HG02759 (cell line): ENCODE measurements around the gene TRIM7.
"Not testable (repeated sequence)": the region's sequence is repeated elsewhere in the genome, so short reads cannot be mapped to it uniquely, and the experiment has no call there.

Source experiments
- ATAC-seq: cut with Tn5 transposase; IDR thresholded peaks from one replicate; pipeline ENCODE4 v1.9.1; 2021; ENCODE audit warnings: mild to moderate bottlenecking, moderate library complexity; ENCODE audit not compliant: unreplicated experiment

The TRIM7 gene

GRCh38 chr5:181194489-181195248 lies 10.3 kb downstream of the TRIM7 start:
- no peak for ATAC-seq

DNA sequence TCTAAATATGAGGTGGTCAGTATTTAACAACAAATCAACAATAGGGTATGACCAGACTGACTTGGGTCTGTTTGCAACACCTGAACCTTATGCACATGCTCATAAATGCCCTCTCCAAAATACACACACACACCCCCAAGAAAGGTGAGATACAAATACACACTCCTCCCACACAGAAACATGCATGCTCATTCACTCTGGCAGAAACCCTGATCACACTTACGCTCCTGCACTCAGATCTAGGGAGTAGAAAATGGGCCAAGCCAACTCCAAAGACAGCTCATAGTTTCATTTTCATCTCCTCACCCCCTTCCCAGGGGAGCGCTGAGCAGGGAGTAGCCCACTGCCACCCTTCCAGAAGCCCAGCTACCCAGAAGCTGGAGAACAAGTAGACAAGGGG lies 11.3 kb downstream of the TRIM7 start:
- no peak for ATAC-seq

GRCh38 chr5:181192337-181193046 lies 12.5 kb downstream of the TRIM7 start:
- no peak for ATAC-seq

DNA sequence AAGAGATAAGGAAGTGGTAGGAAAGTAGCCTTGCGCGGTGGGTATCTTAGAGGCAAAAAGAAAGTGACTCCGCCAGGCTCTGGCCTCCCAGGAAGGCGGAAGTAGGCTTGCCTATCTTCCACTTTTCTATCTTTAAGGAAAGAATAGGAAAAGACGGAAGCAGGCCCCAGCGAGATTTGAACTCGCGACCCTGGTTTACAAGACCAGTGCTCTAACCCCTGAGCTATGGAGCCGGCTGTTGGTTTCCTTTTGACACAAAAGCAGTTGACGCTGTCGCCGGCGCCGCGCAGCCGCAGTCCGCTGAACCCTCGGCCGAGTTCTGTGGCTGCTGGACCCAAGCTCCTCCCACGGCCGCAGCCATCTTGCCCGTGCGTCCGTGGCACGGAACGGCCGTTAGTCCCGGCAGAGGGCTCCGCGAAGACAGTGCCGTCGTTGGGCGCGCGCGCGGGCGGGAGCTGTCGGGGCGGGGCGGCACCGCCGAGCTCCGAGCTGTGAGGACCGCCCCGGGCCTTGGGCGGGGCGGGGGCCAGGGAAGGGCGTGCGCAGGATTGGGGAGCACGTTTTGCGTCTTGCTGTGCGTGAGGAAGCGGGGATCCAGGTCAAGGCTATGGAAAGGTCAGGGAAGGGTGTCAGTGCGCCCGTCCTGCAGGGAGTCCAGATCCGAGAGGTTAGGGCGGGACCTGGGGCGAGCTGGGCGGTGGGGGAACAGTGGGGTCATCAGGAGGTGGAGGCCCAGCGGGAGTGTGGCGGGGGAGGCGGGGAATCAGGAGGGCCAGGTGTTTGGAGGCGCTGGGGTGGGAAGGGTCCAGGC lies 13.3 kb downstream of the TRIM7 start:
- ATAC-seq: peak; percentile 72

DNA sequence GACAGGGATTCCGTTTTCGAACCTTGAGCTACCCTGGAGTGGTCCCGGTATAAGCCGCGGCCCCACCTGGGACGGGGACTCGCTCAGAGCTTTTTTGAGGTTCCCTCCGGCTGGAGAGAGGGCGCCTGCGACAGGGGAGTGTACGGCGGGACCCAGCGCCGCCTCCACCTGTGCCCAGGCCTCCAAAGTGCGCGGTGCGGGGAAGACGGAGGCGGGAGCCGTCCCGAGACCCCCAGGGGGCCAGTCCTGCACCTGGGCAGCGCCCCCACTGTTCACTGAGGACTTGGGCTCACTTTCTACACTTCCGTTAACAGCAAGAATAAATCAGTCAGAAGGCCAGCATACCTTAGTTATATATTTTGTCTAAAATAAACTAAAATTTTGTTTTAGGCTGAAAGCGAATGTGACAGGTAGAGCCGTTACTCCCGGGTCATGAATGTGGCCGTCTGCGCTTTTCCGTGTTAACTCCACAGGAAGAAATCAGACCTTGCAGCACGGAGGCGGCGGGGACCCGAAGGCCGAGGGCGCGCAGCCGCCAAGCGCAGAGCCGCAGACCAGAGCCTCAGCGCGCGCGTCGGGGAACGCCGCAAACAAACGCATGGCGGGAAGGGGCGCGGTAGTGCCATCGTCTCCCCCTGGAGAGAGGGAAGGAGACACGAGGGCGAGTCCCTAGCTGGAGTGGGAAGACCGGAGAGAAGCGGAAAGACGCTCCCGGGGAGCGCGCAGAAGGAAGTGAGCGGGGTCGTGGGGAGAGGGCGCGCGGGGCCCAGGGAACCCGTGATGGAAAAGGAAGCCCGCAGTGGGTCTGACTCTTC lies 14.1 kb downstream of the TRIM7 start:
- peak; percentile 7 for ATAC-seq

DNA sequence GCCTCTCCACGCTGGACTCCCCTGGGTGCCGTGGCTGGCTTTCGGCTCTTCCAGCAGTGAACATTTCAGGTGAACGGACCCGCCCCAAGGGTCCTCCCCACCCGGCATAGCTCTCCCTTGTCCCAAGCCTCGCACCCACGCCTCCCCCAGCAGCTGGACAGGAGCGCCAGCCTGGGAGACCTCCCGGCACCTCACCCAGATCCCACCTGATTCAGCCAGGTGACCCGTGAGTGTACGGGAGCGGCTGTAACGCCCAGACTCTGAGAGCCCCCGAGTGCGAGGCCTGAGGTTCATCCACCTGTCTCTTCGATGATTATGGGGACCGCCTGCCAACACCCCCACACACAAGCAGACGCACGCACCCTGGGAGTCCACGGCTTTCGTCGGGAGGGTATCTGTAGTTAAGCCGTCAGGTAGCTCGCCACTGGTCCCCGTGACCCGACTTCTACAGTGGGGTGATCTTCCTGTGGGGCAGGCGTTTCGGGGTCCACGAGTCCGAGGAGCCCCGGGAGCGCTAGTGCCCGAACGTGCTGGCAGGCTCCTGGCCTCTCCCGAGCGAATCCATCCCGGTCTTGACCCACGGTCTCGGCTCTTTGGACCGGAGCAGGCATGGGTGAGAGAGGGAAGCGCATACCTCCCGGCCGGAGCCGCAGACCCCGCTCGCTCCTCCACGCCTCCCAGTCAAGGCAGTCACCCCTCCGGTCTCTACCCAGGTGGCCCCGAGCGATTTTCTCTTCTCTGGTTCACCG lies 14.9 kb downstream of the TRIM7 start:
- no peak for ATAC-seq

DNA sequence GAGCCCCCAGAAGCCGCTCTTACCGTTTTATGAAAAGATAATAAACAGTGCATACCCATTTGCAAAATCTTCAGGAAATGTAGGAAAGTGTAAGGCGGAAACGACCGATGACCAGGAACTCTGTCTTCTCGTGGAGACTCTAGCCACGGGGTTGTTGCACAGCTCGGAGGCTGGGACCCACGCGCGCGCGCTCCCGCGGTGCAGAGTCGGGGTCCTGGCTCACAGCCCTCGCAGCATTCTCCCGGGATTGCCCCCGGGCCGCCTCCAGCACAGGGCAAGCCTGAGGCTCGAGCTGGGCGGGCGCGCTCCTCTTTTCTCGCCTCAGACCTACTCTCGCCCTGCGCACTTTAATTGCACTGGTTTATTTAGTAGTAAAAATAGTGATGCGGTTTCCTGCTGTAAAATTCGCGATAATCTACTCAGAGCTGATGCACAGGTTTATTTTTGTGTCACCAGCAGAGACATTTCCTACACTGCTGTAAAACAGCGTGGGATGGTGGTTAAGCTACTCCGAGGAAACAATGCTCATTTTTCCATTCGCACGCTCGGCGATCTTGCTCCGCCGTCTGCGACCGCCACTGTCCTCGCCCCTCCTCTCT lies 15.5 kb downstream of the TRIM7 start:
- ATAC-seq: no peak

GRCh38 chr5:181188700-181189362 lies 16.2 kb downstream of the TRIM7 start:
- no peak for ATAC-seq

DNA sequence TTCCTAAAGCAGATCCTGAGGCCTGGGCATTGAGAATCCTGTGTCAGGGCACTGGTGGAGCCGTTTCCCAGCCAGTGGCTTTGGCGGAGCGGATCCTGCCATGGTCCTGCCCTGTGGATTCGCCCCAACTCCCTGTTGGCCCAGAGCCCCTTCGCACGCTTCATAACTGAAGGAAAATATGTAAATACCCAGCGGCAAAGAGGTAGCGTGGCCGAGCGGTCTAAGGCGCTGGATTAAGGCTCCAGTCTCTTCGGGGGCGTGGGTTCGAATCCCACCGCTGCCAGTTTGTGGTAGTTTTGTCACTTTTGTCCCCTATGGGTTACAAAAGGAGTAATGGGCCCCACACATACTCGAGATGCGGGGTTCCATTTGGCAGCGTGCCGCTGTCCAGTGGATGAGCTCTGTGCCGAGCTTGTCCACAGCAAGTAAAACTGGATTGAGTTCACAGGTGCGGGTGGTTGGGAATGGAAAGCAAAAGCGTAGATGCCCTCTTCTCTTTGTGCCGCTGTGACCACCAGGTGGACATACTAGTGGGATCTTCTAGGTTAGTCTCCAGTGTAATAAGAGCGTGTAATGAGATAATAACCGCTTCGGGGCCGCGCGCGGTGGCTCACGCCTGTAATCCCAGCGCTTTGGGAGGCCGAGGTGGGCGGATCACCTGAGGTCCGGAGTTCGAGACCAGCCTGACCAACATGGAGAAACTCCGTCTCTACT lies 17.3 kb downstream of the TRIM7 start:
- ATAC-seq: no peak

DNA sequence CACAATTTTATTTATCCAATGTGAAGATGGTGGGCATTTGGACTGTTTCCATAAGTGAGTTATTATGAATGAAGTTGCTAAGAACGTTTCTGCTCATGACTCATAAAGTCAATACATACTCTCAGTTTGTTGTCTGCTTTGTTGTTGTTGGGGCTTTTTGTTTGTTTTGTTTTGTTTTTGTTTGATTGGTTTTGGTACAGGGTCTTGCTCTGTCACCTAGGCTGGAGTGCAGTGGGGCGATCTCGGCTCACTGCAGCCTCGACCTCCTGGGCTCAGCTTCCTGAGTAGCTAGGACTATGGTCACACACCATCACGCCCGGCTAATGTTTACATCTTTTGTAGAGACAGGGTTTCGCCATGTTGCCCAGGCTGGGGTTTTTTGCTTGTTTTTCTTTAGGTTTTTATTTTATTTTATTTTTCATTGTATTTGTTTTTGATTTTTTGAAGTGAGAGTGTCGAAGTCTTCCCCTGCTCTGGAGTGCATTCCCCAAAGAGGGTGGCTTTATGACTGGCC lies 18.0 kb downstream of the TRIM7 start:
- ATAC-seq: no peak

DNA sequence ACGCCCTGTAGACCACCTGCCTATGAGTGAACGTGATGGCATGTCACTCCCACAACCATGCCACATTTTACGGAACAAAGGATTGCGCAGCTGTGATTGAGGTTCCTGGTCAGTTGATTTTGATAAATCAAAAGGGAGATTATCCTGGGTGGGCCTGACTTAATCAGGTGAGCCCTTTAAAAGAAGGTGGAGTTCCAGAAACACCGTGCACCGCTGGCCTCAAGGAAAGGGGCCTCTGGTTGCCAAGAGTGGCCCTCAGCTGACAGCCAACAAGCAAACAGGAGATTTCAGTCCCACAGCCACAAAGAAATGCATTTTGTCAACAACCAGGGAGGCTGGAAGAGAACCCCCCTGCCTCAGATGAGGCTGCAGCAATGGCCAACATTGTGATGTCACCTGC lies 19.0 kb downstream of the TRIM7 start:
- no peak for ATAC-seq

DNA sequence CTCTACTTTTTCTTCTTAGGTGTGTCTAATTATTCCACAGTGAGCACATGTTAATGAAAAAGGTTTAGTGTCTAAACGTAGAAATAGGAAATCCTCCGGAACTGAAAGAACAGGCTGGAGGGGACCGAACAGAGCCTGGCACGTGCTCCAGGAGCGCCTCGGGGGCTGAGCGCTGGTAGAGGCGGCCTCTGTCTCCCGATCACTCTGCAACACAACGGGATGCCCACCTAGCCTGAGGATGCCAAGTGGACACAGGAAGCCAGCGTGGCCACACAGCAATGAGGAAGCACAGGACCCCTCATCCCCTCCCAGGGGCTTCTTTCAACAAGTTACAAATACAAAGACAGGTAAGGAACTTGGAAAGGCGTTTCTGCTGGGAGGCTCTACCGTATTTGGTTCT lies 19.4 kb downstream of the TRIM7 start:
- no peak for ATAC-seq

DNA sequence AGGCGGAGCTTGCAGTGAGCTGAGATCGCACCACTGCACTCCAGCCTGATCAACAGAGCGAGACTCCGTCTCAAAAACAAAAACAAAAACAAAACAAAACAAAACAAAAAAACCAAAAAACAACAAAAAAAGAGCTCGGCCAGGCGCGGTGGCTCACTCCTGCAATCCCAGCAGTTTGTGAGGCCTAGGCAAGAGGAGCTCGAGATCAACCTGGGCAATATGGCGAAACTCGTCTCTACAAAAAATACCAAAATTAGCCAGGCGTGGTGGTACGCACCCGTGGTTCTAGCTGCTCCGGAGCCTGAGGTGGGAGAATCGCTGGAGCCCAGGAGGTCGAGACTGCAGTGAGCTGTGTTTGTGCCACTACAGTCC lies 20.2 kb downstream of the TRIM7 start:
- no peak for ATAC-seq

DNA sequence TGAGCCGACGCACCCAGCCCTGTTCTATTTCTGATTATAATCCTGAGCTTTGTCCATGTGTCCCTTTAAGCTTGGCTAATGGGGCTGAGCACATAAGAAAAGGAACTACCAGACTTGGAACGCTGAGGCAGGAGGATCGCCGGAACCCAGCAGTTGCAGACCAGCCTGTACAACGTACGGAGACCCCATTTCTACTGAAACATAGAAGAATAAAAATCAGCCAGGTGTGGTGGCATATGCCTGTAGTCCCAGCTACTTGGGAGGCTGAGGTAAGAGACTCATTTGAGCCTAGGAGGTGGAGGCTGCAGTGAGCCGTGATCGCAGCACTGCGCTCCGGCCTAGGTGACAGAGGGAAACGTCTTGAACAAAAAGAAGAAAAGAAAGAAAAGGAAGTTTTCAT lies 22.3 kb downstream of the TRIM7 start:
- ATAC-seq: no peak

DNA sequence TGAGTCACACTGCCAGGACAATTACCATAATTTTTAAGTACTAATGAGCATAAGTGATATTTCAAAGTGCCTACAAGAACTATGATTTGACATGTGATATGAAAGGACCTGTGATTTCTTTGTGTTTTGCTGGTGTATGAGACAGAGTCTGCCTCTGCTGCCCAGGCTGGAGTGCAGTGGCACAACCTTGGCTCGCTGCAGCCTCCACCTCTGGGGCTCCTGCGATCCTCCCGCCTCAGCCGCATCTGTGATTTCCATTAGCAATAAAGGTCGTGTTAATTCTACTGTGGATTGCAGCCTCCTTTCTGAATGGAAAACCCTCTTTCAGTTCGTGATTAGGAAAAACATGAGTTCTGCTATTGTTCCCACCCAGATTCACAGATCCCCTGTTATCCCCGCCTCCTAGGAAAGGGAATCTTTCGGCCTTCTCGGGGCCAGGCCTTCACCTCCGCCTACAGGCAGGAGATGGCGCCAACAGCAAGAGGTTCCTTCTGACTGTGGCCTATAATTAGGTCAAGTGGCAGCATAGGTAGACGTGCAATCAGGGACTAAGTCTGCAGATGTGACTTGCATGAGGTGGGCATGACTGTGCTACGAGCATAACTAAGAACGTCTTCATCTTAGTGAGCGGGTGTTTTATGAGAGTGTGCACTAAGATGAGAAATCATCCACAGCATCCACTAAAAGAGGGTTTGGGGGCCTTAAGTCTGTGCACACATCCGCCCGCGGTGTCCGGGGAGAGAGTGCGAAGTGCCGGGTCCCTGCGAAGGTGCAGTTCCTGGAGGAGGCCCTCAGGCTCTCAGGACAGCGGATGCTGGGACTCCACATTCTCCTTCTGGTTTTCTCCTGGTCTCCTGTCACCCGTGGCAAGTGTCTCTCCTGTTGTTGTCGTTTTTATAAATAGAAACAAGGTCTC lies 23.1 kb downstream of the TRIM7 start:
- peak; percentile 52 for ATAC-seq

GRCh38 chr5:181177559-181177958 lies 27.4 kb downstream of the TRIM7 start:
- ATAC-seq: not testable (repeated sequence)

GRCh38 chr5:181176254-181176952 lies 28.6 kb downstream of the TRIM7 start:
- ATAC-seq: no peak
